Tongue (tissue), 2 donors: ENCODE results near the gene MRPS30. TPM values are rescaled to one million over a fixed set of nuclear protein-coding genes. Genes with fewer than 3 reads are reported as not detected.
"Not testable (repeated sequence)": the region's sequence is repeated elsewhere in the genome, so short reads cannot be mapped to it uniquely, and the experiment has no call there.

ENCODE experiments used
- DNase-seq: peaks from one replicate; pipeline ENCODE4 v3.0.0-alpha.2; 2015
- total RNA-seq: library from RNA; depleted of rRNA; stranded (reverse); fragments of >200 nt; gene quantifications from one replicate; pipeline ENCODE4 v1.2.3, GENCODE V29; 2014

Gene MRPS30
- total RNA-seq, 1 donor from 2014 or later: 112 TPM

DNA sequence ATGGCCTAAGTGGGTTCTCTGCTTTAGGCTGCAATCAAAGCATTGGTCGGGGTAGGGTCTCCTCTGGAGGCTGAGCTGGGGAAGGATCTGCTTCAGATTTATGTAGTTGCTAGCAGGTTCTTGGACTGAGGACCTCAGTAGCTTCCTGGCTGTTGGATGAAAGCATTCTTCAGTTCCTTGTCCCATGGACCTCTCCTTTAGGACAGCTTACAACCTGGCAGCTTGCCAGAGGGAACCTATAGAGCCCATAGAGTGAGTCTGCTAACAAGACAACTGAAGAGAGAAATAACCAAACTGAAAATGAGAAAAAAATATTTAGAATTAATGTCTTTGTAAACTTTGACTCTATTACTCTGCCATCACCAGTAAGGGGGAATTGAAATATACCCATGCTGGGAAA lies 12.4 kb downstream of the MRPS30 start:
- DNase-seq: peak; percentile 6

DNA sequence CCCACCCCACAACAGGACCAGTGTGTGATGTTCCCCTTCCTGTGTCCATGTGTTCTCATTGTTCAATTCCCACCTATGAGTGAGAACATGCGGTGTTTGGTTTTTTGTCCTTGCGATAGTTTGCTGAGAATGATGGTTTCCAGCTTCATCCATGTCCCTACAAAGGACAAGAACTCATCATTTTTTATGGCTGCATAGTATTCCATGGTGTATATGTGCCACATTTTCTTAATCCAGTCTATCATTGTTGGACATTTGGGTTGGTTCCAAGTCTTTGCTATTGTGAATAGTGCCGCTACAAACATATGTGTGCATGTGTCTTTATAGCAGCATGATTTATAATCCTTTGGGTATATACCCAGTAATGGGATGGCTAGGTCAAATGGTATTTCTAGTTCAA lies 15.9 kb downstream of the MRPS30 start:
- DNase-seq: not testable (repeated sequence)

DNA sequence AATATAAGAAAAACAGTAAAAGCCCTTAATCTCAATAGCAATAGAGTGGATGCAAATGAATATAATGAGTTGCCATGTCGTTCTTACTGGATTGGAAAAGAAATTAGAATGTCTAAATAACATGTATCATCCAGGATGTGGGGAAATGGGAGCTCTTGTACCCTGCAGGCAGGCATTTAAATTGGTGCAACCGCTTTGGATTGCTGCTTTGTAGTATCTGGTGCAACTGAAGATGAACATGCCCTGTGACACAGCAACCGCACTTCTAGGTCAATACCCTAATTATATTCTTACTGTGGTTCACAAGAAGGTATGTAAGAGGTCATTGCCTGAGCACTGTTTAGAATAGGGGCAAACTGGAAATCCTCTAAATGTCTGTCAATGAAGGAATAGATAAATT lies 18.9 kb downstream of the MRPS30 start:
- no peak for DNase-seq

DNA sequence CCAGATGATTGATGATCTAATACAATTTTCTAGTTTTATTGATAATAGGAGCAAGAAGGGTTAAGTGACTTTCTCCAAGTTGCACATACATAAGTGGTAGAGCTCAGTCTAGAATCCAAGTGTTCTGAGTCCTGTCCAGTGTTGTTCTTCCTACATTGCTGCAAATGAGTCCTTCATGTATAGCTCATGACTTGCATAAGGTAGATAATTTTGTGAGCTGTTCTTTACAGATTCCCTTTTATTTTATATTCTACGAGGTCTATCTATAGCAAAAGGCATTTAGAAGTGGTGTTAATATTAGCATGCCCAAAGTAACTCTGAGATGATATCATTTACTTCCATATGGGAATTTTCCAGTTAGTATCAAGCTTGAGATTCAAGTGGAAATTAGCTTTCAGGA lies 20.0 kb downstream of the MRPS30 start:
- DNase-seq: no peak

DNA sequence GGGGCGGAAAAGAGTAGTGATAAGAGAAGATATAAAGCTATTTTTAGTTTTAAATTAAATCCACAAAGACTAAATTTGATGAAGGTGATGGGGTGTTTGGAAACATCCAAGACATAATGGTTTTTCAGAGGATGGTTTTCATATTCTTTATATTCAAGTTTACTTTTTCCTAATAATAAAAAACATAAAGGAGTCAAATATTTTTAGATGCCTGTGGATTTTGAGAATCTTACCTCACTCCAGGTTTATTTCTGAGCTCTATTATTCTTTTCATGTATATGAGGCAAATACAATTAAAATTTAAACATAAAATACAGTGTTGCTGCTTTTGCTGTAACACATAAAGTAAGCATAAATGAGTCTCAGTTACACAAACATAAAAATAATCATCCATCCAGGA lies 22.2 kb downstream of the MRPS30 start:
- no peak for DNase-seq

DNA sequence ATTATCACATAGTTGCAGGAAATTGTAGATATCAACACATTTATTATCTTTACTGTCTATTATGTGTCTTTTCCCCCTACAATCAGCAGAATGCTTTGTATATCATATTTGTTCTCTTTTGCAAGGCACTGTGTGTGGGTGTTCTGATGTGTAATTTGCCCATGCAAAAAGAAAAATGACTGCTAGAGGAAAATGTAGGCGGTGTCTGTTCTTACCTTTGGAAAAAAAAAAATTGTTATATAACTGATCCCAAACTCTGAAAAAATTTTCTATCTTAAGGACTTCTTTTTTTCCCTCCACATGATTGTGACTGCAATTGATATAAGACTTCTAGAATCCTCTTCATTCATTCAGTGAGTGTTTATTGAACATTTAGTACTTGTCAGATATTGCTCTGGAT lies 24.5 kb downstream of the MRPS30 start:
- no peak for DNase-seq

DNA sequence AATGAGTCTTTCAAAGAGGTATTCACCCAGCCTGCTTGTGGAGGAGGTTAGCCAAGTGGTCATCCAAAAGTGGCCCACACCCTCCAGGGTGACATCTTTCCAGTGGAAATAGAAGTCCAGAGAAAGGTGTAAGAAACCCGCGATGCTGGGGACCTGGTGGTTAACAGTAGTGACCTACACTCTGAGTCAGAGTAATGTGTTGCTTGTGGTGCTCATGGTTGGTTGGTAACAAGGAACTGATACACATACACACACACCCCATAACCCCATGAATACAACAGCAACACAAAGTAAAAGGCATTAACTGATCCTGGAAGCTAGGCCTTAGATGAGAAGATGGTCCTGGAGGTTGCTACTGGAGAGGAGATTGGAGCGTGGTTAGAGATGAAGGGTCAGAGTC lies 26.9 kb downstream of the MRPS30 start:
- no peak for DNase-seq

DNA sequence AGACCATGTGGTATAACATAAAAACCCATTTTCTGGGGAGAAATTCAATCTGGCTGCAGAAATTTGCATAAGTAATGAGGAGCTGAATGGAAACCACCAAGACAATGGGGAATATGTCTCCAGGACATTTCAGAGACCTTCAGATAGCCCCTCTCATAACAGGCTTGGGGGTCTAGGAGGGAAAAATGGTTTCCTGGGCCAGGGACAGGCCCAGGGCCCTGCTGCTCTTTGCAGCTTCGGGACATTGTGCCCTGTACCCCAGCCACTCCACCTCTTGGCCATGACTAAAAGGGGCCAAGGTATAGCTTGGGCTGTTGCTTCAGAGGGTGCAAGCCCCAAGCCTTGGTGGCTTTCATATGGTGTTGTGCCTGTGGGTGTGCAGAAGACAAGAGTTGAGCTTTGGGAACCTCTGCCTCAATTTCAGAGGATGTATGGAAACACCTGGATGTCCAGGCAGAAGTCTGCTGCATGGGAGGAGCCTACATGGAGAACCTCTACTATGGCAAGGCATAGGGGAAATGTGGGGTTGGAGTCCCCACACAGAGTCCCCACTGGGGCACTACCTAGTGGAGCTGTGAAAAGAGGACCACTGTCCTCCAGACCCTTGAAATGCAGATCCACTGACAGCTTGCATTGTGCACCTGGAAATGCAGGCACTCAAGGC lies 30.4 kb downstream of the MRPS30 start:
- DNase-seq: no peak

DNA sequence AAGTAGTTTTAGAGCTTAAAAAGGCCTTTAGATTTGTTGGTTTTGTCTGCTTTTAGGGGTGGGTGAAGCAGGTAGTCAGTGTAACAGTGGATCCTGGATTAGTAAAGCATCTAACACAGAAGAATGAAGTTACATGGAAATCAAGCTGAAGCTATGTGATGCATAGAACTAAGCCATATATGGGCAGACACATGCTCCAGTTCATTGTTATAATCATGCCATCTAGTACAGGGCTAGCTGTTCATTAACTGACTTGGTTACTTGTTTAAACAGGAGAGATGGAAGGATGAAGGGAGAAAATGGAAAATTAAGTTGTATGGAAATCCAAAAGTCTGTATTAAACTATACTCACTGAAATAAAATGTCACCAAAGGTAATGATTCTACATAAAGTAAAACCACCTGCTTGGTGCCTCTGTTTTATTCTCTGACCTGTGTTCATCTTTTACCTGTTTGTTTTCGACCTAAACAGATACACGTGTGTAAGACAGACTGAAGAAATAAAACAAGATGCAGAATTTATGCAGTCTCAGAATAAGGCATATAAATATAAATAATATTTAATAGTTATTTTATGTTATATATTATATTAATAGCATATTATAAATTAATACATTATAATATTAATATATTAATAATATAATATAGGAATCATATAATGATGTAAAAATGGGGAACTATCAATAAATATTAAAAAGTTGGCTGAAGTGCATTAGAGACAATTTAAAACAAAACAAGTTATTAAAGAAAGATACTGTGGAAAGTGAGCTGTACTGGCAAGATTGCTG lies 33.9 kb downstream of the MRPS30 start:
- DNase-seq: no peak

DNA sequence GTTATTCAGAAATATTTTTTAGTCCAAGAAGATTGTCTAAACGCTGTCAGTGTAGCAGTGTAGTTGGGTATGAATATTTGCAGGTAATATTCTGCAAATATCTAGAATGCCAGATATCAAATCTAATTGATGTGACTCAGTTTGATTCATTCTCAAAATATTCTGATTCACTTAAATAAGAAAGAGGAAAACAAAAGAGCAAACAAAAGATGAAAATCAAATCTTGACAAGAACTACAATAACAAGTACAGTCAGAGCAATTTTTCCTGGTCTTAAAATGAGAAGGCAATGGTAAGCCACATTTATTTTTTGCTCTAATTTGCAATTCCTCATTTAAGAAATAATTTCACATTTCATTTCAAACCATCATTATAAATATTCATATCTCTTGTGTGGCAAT lies 36.0 kb downstream of the MRPS30 start:
- DNase-seq: no peak

DNA sequence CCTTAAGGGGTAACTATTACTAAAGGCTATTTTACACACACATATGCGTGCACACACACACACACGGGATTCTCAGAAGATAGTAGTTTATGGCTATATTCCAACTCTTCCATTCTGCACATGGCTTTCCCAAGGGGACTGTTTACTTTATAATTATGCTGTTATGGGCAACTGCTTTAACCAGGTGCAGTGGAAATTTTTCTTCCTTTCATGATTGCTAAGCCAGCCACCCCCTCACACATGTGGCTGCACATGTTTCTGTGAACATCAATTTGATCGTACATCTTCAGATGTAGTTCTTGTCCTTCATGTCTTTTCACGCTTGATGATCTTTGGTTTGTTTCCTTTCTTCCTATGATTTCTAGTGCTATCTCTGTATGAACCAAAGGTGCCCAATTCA lies 37.0 kb downstream of the MRPS30 start:
- DNase-seq: no peak

DNA sequence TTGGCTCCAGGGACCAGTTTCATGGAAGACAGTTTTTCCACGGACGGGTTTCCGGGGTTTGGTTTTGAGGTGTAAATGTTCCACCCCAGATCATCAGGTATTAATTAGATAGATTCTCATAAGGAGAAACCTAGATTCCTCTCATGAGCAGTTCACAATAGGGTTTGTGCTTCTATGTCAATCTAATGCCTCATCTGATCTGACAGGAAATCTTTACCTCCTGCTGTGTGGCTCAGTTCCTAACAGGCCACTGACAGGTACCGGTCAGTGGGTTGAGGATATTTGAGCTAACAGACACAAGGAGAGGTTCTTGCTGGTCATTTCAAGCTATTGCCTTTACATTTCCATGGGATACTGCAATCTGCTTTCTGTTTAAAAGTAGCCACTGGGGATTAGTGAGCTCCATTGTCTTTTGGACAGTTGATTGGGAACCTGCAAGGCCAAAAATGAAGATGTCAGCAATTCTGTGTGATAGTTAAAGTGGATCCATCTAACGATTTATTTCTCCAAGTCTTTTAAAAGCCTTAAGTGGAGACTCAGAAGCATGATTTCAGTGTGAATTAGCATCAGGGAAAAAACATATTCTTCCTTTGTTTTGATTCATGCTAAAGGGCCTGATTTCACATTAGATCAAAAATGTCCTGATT lies 38.6 kb downstream of the MRPS30 start:
- DNase-seq: no peak

DNA sequence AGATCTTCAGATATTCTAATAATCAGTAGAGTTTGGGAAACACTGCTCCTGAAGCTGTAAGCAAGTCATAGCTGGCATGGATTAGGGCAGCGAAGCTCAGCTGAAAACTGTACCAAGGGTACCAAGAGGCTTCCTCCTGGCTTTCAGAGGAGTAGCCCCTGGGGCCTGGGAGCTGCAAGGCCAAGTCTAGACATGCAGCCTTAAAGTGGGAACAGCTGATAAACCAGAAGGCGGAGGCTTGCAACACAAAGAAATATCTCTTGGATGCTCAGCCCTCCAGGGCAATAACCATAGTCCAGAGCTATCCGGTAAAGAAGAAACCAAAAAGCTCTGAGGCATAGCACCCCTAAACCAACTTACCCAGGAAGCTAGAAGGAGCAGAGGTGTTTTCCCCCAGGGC lies 51.5 kb downstream of the MRPS30 start:
- DNase-seq: no peak

DNA sequence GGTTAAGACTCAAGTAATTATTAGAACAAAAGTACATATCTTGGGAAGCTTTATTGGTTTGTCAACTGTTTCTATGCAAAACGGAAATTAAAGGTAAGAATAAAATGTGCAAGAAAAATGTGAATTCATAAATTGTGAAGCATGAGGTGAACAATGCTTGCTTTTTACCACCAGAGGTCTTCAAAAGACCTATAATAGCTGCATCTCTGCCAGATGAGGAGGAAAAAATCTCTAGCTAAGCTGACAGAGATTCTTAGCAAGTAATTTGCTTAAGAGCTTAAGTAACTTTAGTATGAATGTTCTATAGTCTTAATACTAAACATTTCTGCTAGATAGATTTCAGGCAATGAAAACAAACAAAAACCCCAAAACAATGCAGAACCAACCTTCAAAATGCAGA lies 54.1 kb downstream of the MRPS30 start:
- DNase-seq: peak; percentile 2
